Endometrial microvascular endothelial cells (primary cell): ENCODE measurements around the gene DDX60. TPM values are rescaled to one million over a fixed set of nuclear protein-coding genes. Genes with fewer than 3 reads are reported as not detected.

ENCODE experiments used
- total RNA-seq: library from RNA; depleted of rRNA; stranded (reverse); fragments of >200 nt; gene quantifications from one replicate; pipeline ENCODE4 v1.2.3, GENCODE V29; 2015; ENCODE audit errors: inconsistent ontology term

DDX60 gene
- total RNA-seq, 1 donor from 2014 or later, result 30.8 TPM

Other genes with a start within 250 kb of the DDX60 start
- gene ANXA10, start 226.2 kb downstream of the DDX60 start, total RNA-seq, result not detected
- gene DDX60L, start 161.7 kb upstream of the DDX60 start, total RNA-seq, result 46.7 TPM
- 82.9 TPM for gene PALLD, start 178.3 kb upstream of the DDX60 start, total RNA-seq